ENCODE measurements around the gene NID2. TPM values are rescaled to one million over a fixed set of nuclear protein-coding genes. Genes with fewer than 3 reads are reported as not detected.

NID2 gene
- total RNA-seq, 4 donors from 2014 or later, result 8.6 to 16.5 (median 11.5) TPM

GRCh38 chr14:52080158-52080800 is 11.4 kb upstream of the NID2 start:
- Histone ChIP-seq H3K4me3 (no peak overlapping the region), H3K9me3 (peaks cover 0 to 6% (median 0%) of the 10 kb centered on the region in 4 donors), H3K4me1 (no peaks in the 10 kb centered on the region), H3K36me3 (no peaks in the 10 kb centered on the region), H3K27ac (no peak overlapping the region), H3K27me3 (no peaks in the 10 kb centered on the region)
- no peak for DNase-seq
- TF ChIP-seq CTCF (IDR thresholded peaks at IDR 0.05) (no peak), POLR2A (IDR thresholded peaks at IDR 0.05) (no peak)

- Histone ChIP-seq H3K27me3 (no peaks in the 10 kb centered on the region), H3K36me3 (no peaks in the 10 kb centered on the region), H3K4me3 (no peak overlapping the region), H3K4me1 (no peaks in the 10 kb centered on the region), H3K9me3 (no peaks in the 10 kb centered on the region), H3K27ac (no peak overlapping the region)
- TF ChIP-seq CTCF (IDR thresholded peaks at IDR 0.05) (no peak), POLR2A (IDR thresholded peaks at IDR 0.05) (no peak)
- DNase-seq, result no peak
These were observed 10.5 kb upstream of the NID2 start for GRCh38 chr14:52079239-52079959.

GRCh38 chr14:52078721-52079120 is 9.9 kb upstream of the NID2 start:
- no peak for TF ChIP-seq POLR2A (IDR thresholded peaks at IDR 0.05)
- TF ChIP-seq CTCF (IDR thresholded peaks at IDR 0.05), result no peak
- H3K4me1 ChIP-seq, result no peaks in the 10 kb centered on the region
- H3K27ac ChIP-seq, result no peak overlapping the region
- H3K27me3 ChIP-seq, result no peaks in the 10 kb centered on the region
- H3K9me3 ChIP-seq, result no peaks in the 10 kb centered on the region
- DNase-seq, result no peak
- H3K36me3 ChIP-seq, result no peaks in the 10 kb centered on the region
- no peak overlapping the region for H3K4me3 ChIP-seq

- no peaks in the 10 kb centered on the region for H3K27me3 ChIP-seq
- H3K27ac ChIP-seq, result no peak overlapping the region
- no peaks in the 10 kb centered on the region for H3K9me3 ChIP-seq
- H3K36me3 ChIP-seq, result no peaks in the 10 kb centered on the region
- DNase-seq, result no peak
- TF ChIP-seq CTCF (IDR thresholded peaks at IDR 0.05), result no peak
- no peak for TF ChIP-seq POLR2A (IDR thresholded peaks at IDR 0.05)
- H3K4me1 ChIP-seq, result no peaks in the 10 kb centered on the region
- H3K4me3 ChIP-seq, result no peak overlapping the region
These were observed 9.3 kb upstream of the NID2 start for GRCh38 chr14:52078095-52078531.

- DNase-seq, result no peak
- Histone ChIP-seq H3K36me3 (no peaks in the 10 kb centered on the region), H3K27ac (no peak overlapping the region), H3K4me1 (no peaks in the 10 kb centered on the region), H3K27me3 (no peaks in the 10 kb centered on the region), H3K9me3 (no peaks in the 10 kb centered on the region), H3K4me3 (no peak overlapping the region)
- TF ChIP-seq CTCF (IDR thresholded peaks at IDR 0.05), result no peak
- no peak for TF ChIP-seq POLR2A (IDR thresholded peaks at IDR 0.05)
These were observed 8.6 kb upstream of the NID2 start for GRCh38 chr14:52077256-52077979.
